Upper lobe of right lung (tissue), 1 donor: ENCODE measurements around the gene ABCB9. TPM values are rescaled to one million over a fixed set of nuclear protein-coding genes. Genes with fewer than 3 reads are reported as not detected.
A peak's percentile ranks its signal among the peaks of the same experiment; 100 is the strongest.
"Not testable (repeated sequence)": the region's sequence is repeated elsewhere in the genome, so short reads cannot be mapped to it uniquely, and the experiment has no call there.

ENCODE experiments used
- ATAC-seq: fragments of 200-7000 bp; cut with Tn5 transposase; one replicate; pipeline ENCODE4 v1.9.1; 2020; ENCODE audit warnings: mild to moderate bottlenecking, moderate library complexity
- DNase-seq: peaks from one replicate; pipeline ENCODE4 v3.0.0-alpha.2; 2020
- H3K27ac ChIP-seq: fragments of 200-600 bp; one replicate; pipeline ENCODE4 v1.8.0; 2022
- H3K27me3 ChIP-seq: fragments of 200-600 bp; one replicate; pipeline ENCODE4 v1.8.0; 2022; ENCODE audit warnings: mild to moderate bottlenecking
- H3K36me3 ChIP-seq: fragments of 200-600 bp; one replicate; pipeline ENCODE4 v1.8.0; 2022
- H3K4me1 ChIP-seq: fragments of 200-600 bp; one replicate; pipeline ENCODE4 v1.8.0; 2022
- H3K4me3 ChIP-seq: fragments of 200-600 bp; one replicate; pipeline ENCODE4 v1.8.0; 2022; ENCODE audit warnings: mild to moderate bottlenecking
- H3K9me3 ChIP-seq: fragments of 200-600 bp; one replicate; pipeline ENCODE4 v1.8.0; 2022
- CTCF ChIP-seq: fragments of 200-600 bp; IDR thresholded peaks from one replicate; pipeline ENCODE4 v1.8.0; 2022; ENCODE audit warnings: antibody characterized with exemption
- intact Hi-C: fragments of 100-400 bp; cut with DNase I; formaldehyde crosslinking; loops from one replicate; pipeline ENCODE4 v1.11.0; 2022
- total RNA-seq: library from RNA; stranded (reverse); fragmentation: NEBNext Ultra II Directional; extraction: Animal tissue kit (Norgen Biotek cat#: 25700); gene quantifications from one replicate; pipeline ENCODE4 v1.2.1, GENCODE V29; 2021
- donor health status: DM: no; HTN: yes; CAD: no; lungs with severe emphysema.

The ABCB9 gene
- total RNA-seq, 1 donor from 2014 or later = 5.2 TPM

- peak; percentile 91 for DNase-seq
- Histone ChIP-seq H3K4me1 (peaks cover 21% of the 10 kb centered on the region), H3K27ac (peak overlapping the region; percentile 77), H3K36me3 (no peaks in the 10 kb centered on the region), H3K27me3 (no peaks in the 10 kb centered on the region), H3K4me3 (no peak overlapping the region), H3K9me3 (no peaks in the 10 kb centered on the region)
- ATAC-seq = peak; percentile 90
- TF ChIP-seq CTCF = peak; percentile 36
- intact Hi-C loops = no loop called here
Observed at GRCh38 chr12:122946690-122947341, 19.4 kb downstream of the ABCB9 start.

DNA sequence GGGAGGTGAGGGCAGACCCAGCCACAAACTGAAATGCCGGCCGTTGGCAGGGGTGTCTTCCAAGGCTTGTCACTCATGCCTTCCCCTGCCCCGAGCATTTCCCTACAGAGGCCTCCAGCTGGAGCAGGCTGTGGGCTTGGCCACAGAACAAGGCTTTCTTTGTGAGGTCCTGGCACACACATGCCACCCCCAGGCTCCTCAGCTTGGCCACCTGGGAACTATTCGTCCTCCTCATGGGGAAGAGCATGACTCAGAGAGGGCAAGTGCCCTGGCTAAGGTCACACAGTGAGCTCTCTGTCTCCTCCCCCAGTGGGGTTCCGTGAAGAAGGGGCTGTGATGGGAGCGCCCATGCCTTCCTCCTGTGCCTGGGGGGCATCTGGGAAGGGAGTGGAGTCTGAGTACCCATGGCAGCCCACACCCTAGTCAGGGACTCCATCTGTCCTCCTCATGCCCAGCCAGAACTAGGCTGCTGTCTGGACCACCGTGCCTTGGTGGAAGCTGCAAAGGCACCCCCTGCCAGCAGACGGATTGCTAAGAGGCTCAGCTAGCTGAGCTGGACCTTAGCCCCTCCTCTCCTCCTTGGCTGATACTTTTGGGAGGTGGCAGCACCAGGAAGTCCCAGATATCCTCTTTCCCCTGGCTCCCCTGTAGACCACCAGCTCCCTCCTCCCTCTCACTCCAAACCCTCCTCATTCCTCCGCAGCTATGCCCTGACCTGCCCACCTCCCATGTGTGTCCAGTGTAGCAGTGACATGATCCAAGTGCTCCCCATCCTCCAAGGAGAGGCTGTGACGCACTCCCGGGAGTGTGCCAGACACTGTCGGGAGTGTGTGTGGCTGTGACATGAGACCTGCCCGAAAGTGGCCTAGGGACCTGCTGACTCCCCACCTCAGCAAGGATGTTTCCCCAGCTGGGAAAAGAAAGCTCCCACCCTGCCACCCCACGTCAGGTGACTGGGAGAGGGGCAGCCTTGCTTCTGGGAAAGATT lies 21.4 kb downstream of the ABCB9 start:
- H3K4me1 ChIP-seq = peaks cover 21% of the 10 kb centered on the region
- H3K27ac ChIP-seq = no peak overlapping the region
- no peak for DNase-seq
- TF ChIP-seq CTCF = no peak
- H3K27me3 ChIP-seq = no peaks in the 10 kb centered on the region
- H3K36me3 ChIP-seq = no peaks in the 10 kb centered on the region
- no peaks in the 10 kb centered on the region for H3K9me3 ChIP-seq
- no peak for ATAC-seq
- H3K4me3 ChIP-seq = no peak overlapping the region
- intact Hi-C loops = no loop called here

GRCh38 chr12:122943196-122943595 lies 23.1 kb downstream of the ABCB9 start:
- H3K27me3 ChIP-seq = no peaks in the 10 kb centered on the region
- H3K36me3 ChIP-seq = no peaks in the 10 kb centered on the region
- H3K4me3 ChIP-seq = no peak overlapping the region
- DNase-seq = no peak
- H3K27ac ChIP-seq = peak overlapping the region; percentile 32
- H3K4me1 ChIP-seq = peaks cover 21% of the 10 kb centered on the region
- ATAC-seq = no peak
- no peak for TF ChIP-seq CTCF
- intact Hi-C loops = no loop called here
- no peaks in the 10 kb centered on the region for H3K9me3 ChIP-seq

DNA sequence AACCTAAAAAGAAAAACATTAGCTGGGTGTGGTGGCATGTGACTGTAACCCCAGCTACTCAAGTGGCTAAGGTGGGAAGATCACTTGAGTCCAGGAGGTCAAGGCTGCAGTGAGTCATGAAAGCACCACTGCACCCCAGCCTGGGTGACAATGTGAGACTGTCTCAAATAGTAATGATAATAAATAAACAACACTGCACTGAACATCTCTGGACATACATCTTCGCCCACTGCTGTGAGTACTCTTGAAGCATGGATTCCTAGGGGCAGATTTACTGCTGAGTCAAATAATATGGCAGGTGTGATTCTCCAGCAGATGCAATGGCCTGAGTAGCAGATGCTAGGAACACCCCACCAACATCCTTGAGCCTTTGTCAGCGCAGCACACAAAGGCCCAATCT lies 23.6 kb downstream of the ABCB9 start:
- Histone ChIP-seq H3K9me3 (no peaks in the 10 kb centered on the region), H3K4me3 (no peak overlapping the region), H3K27me3 (no peaks in the 10 kb centered on the region), H3K27ac (peak overlapping the region; percentile 32), H3K36me3 (no peaks in the 10 kb centered on the region), H3K4me1 (peaks cover 21% of the 10 kb centered on the region)
- ATAC-seq = no peak
- no peak for TF ChIP-seq CTCF
- intact Hi-C loops = no loop called here
- no peak for DNase-seq

DNA sequence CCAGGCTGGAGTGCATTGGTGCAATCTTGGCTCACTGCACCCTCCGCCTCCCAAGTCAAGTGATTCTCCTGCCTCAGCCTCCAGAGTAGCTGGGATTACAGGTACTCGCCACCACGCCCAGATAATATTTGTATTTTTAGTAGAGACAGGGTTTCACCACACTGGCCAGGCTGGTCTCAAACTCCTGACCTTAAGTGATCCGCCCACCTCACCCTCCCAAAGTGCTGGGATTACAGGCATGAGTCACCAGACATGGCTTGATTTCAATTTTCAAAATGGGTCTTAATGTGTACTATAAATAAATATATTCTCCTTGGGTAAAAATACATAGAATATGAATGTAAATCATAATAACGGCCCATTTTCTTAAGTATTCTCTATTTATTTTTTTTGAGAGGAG lies 24.9 kb downstream of the ABCB9 start:
- H3K27me3 ChIP-seq, ATAC-seq, intact Hi-C loops, H3K36me3 ChIP-seq, H3K4me3 ChIP-seq, DNase-seq, H3K9me3 ChIP-seq, H3K27ac ChIP-seq: not testable (repeated sequence)
- peaks cover 10% of the 10 kb centered on the region for H3K4me1 ChIP-seq

DNA sequence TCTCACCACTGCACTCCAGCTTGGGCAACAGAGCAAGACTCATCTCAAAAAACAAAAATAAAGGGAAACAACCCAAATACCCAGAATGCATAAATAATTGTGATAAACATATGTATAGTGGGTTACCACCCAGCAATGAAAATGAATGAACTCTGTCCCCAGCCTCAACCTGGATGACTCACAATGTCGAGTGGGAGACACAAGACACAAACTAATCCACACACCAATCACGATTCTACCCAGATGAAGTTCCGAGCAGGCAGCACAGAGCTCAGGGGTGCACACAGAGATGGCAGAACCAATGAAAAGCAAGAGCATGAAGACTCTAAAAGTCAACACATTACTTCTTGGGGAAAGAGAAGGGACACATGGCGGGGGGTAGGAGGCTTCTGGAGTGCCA lies 27.1 kb downstream of the ABCB9 start:
- H3K4me1 ChIP-seq = peaks cover 9% of the 10 kb centered on the region
- H3K27ac ChIP-seq = no peak overlapping the region
- H3K27me3 ChIP-seq = no peaks in the 10 kb centered on the region
- DNase-seq (no peak), ATAC-seq (no peak)
- TF ChIP-seq CTCF = no peak
- intact Hi-C loops = no loop called here
- H3K36me3 ChIP-seq = no peaks in the 10 kb centered on the region
- H3K9me3 ChIP-seq = no peaks in the 10 kb centered on the region
- no peak overlapping the region for H3K4me3 ChIP-seq
